Muscle layer of colon (tissue), 2 donors: Measurements from ENCODE around the gene PCCA.
"Not testable (repeated sequence)": the region's sequence is repeated elsewhere in the genome, so short reads cannot be mapped to it uniquely, and the experiment has no call there.

Source experiments
- H3K27ac ChIP-seq: one replicate; pipeline ENCODE4 v1.7.0; 2013; ENCODE audit warnings: low read depth, mild to moderate bottlenecking, low read length, moderate library complexity
- H3K27me3 ChIP-seq, 2 donors: one replicate each; pipeline ENCODE4 v1.7.0; 2013; ENCODE audit warnings: low read length in 2 of 2, mild to moderate bottlenecking in 2 of 2; ENCODE audit not compliant: insufficient read depth in 2 of 2, control insufficient read depth in 1 of 2
- H3K36me3 ChIP-seq: one replicate; pipeline ENCODE4 v1.7.0; 2013; ENCODE audit warnings: mild to moderate bottlenecking, low read length; ENCODE audit not compliant: insufficient read depth
- H3K4me1 ChIP-seq: one replicate; pipeline ENCODE4 v1.7.0; 2013; ENCODE audit warnings: mild to moderate bottlenecking, low read length; ENCODE audit not compliant: insufficient read depth
- H3K4me3 ChIP-seq, 2 donors: one replicate each; pipeline ENCODE4 v1.7.0; 2013; ENCODE audit warnings: low read length in 2 of 2, low read depth in 1 of 2, mild to moderate bottlenecking in 1 of 2, moderate library complexity in 1 of 2
- H3K9ac ChIP-seq: one replicate; pipeline ENCODE4 v1.7.0; 2013; ENCODE audit warnings: low read length
- H3K9me3 ChIP-seq: one replicate; pipeline ENCODE4 v1.7.0; 2013; ENCODE audit warnings: mild to moderate bottlenecking, low read length
- donor health status: abdominal sarcoma.
- donor health status: Adenocarcinoma of cecum.

The PCCA gene

DNA sequence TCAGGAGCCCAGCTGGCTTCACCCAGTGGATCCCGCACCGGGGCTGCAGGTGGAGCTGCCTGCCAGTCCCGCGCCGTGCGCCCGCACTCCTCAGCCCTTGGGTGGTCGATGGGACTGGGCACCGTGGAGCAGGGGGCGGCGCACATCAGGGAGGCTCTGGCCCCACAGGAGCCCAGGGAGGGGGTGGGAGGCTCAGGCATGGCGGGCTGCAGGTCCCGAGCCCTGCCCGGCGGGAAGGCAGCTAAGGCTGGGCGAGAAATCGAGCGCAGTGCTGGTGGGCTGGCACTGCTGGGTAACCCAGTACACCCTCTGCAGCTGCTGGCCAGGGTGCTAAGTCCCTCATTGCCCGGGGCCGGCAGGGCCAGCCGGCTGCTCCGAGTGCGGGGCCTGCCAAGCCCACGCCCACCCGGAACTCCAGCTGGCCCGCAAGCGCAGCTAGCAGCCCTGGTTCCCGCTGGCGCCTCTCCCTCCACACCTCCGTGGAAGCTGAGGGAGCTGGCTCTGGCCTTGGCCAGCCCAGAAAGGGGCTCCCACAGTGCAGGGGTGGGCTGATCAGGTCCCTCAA lies 135.2 kb downstream of the PCCA start:
- H3K4me1 ChIP-seq, H3K9ac ChIP-seq, H3K4me3 ChIP-seq, H3K36me3 ChIP-seq, H3K27me3 ChIP-seq, H3K27ac ChIP-seq, H3K9me3 ChIP-seq: not testable (repeated sequence)

DNA sequence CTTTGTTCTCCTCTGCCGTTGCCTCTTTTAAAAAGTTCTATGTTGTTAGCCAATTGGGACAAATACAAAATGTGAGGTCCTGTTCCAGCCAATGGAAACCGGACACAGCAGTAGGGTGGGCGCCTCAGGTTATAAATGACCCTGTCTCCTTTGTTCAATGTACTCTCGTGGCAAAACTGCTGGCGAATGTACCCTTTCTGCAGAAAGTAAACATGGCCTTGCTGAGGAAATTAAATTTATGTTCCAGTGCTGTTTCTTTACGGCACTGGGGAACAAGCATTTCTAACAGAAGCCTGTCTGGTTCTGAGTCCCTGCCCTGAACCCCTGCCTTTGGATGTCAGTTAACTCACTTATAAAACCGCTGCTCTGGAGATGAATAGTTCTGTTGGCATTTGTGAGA lies 140.7 kb downstream of the PCCA start:
- Histone ChIP-seq H3K4me3 (no peak overlapping the region), H3K27ac (no peak overlapping the region), H3K36me3 (no peaks in the 10 kb centered on the region), H3K9me3 (no peaks in the 10 kb centered on the region), H3K9ac (no peak overlapping the region), H3K4me1 (peaks cover 9% of the 10 kb centered on the region), H3K27me3 (no peaks in the 10 kb centered on the region)

DNA sequence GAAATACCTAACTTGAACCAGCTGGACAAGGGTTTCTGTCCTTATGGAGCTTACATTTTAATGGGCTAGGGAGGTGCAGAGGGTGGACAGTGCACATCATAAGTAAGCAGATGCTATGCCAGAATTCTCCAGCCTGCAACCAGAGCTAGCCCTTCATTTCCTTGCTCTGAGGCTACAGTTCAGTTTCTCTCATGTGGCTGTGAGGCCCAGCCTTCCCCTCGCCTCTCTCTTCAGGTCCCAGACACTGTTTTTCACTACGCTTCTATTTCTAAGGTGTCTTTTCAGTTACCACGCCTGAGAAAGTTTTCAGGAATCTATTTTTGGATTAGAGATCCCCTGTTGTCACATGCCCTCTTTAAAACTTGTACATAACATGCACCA lies 141.9 kb downstream of the PCCA start:
- Histone ChIP-seq H3K27ac (no peak overlapping the region), H3K9me3 (no peaks in the 10 kb centered on the region), H3K4me1 (peaks cover 9% of the 10 kb centered on the region), H3K9ac (no peak overlapping the region), H3K4me3 (no peak overlapping the region), H3K36me3 (no peaks in the 10 kb centered on the region), H3K27me3 (no peaks in the 10 kb centered on the region)

- Histone ChIP-seq H3K9ac (no peak overlapping the region), H3K27me3 (no peaks in the 10 kb centered on the region), H3K36me3 (no peaks in the 10 kb centered on the region), H3K9me3 (no peaks in the 10 kb centered on the region), H3K4me1 (peaks cover 9% of the 10 kb centered on the region), H3K27ac (no peak overlapping the region), H3K4me3 (no peak overlapping the region)
These were observed 142.3 kb downstream of the PCCA start for GRCh38 chr13:100231176-100231575.

- no peak overlapping the region for H3K9ac ChIP-seq
- H3K9me3 ChIP-seq, result no peaks in the 10 kb centered on the region
- H3K27ac ChIP-seq, result no peak overlapping the region
- peaks cover 9% of the 10 kb centered on the region for H3K4me1 ChIP-seq
- H3K36me3 ChIP-seq, result no peaks in the 10 kb centered on the region
- no peaks in the 10 kb centered on the region for H3K27me3 ChIP-seq
- H3K4me3 ChIP-seq, result no peak overlapping the region
These were observed 145.1 kb downstream of the PCCA start for GRCh38 chr13:100234006-100234405.

DNA sequence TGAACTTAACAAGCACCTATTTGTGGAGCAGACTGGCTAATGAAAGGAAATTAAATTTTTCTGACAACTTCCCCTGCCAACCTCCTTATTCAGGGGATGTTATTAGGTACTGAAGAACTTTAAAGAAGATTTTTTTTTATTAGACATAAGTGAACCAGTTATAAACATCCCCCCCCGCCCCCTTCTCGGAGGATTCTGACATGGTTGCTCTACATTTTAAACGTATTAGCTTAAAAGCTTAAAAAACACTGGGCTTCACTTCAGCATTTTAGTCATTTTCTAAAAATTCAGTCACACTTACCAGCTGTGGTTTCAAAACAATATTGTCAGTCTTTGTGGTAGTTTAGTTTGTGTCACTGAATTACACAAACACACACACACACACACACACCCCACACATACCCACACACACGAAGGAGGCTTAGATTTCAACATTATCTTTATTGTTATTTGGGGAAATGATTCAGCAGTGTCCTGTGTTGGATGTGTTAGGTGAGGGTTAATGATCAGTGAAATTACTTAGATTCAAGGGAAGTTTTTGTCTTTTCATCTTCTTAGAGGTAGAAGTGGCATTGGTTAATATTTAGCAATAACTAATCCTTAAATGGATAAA lies 145.7 kb downstream of the PCCA start:
- Histone ChIP-seq H3K36me3 (no peaks in the 10 kb centered on the region), H3K27ac (no peak overlapping the region)

GRCh38 chr13:100235311-100235901 lies 146.5 kb downstream of the PCCA start:
- H3K9me3 ChIP-seq, result no peaks in the 10 kb centered on the region
- no peaks in the 10 kb centered on the region for H3K36me3 ChIP-seq
- no peak overlapping the region for H3K4me3 ChIP-seq
- H3K4me1 ChIP-seq, result peaks cover 8% of the 10 kb centered on the region
- H3K9ac ChIP-seq, result no peak overlapping the region
- no peaks in the 10 kb centered on the region for H3K27me3 ChIP-seq
- H3K27ac ChIP-seq, result no peak overlapping the region

More for the DNA sequence above, 145.7 kb downstream of the PCCA start:
- Histone ChIP-seq H3K4me1 (peaks cover 9% of the 10 kb centered on the region), H3K9ac (no peak overlapping the region), H3K9me3 (no peaks in the 10 kb centered on the region), H3K4me3 (no peak overlapping the region), H3K27me3 (no peaks in the 10 kb centered on the region)

DNA sequence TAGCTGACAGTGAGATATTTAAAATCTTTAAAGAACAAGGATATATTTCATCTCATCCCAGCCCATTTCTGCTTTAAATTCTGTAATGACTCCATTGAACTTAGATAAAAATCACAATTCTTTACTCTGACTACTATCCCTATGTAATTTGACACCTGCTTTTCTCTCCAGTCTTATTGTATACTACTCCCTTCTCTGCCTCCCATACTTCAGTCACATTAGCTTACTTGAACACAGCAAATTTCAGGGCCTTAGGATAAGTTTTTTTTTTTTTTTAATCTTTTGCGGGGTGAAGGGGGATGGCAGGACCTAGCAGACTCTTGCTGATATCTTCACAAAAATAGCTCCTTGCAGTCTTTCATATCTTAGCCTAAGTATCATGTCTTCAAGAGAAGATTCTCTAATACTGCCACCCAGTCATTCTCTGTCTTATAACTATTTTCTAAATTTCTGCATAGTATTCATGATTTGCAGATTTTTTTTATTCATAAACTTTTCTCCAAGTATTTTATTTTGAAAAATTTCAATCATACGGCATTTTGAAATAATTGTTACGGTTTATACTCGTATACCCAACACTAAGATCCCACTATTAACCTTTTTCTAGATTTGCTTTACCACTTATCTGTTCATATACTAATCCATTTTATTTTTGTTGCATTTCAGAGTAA lies 151.4 kb downstream of the PCCA start:
- H3K9me3 ChIP-seq, result no peaks in the 10 kb centered on the region
- no peak overlapping the region for H3K27ac ChIP-seq
- no peaks in the 10 kb centered on the region for H3K4me1 ChIP-seq
- H3K9ac ChIP-seq, result no peak overlapping the region
- H3K36me3 ChIP-seq, result no peaks in the 10 kb centered on the region
- H3K4me3 ChIP-seq, result no peak overlapping the region
- H3K27me3 ChIP-seq, result no peaks in the 10 kb centered on the region

- H3K36me3 ChIP-seq, result no peaks in the 10 kb centered on the region
These were observed 155.5 kb downstream of the PCCA start for GRCh38 chr13:100244431-100244830.

DNA sequence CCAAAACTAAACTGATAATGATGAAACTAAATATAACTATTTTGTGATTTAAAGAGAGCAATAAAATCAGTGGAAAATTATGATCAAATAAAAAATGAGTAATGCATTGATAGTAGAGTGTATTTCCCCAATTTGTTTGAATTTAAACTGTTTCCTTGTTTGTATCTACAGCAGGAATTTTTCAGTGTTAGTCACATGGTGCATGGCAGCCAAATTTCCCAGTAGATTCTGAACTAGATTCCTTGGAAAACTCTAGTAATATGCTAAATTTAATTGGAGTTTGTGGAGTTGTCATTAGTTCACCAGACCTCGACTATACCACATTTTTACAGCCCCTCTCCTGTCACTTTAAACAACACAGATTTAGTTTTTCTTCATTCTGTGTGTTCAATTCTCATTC lies 156.2 kb downstream of the PCCA start:
- Histone ChIP-seq H3K9me3 (no peaks in the 10 kb centered on the region), H3K4me1 (no peaks in the 10 kb centered on the region), H3K27ac (no peak overlapping the region), H3K4me3 (no peak overlapping the region), H3K36me3 (no peaks in the 10 kb centered on the region), H3K27me3 (no peaks in the 10 kb centered on the region), H3K9ac (no peak overlapping the region)

More at GRCh38 chr13:100244431-100244830, 155.5 kb downstream of the PCCA start:
- Histone ChIP-seq H3K27ac (no peak overlapping the region), H3K4me1 (no peaks in the 10 kb centered on the region), H3K9ac (no peak overlapping the region), H3K4me3 (no peak overlapping the region), H3K9me3 (no peaks in the 10 kb centered on the region), H3K27me3 (no peaks in the 10 kb centered on the region)

- Histone ChIP-seq H3K4me3 (no peak overlapping the region), H3K9ac (no peak overlapping the region), H3K36me3 (no peaks in the 10 kb centered on the region), H3K4me1 (no peaks in the 10 kb centered on the region), H3K27me3 (no peaks in the 10 kb centered on the region), H3K9me3 (no peaks in the 10 kb centered on the region), H3K27ac (no peak overlapping the region)
These were observed 159.0 kb downstream of the PCCA start for GRCh38 chr13:100247937-100248336.
